Measurements from ENCODE around the gene EXOSC10.

Gene EXOSC10

DNA sequence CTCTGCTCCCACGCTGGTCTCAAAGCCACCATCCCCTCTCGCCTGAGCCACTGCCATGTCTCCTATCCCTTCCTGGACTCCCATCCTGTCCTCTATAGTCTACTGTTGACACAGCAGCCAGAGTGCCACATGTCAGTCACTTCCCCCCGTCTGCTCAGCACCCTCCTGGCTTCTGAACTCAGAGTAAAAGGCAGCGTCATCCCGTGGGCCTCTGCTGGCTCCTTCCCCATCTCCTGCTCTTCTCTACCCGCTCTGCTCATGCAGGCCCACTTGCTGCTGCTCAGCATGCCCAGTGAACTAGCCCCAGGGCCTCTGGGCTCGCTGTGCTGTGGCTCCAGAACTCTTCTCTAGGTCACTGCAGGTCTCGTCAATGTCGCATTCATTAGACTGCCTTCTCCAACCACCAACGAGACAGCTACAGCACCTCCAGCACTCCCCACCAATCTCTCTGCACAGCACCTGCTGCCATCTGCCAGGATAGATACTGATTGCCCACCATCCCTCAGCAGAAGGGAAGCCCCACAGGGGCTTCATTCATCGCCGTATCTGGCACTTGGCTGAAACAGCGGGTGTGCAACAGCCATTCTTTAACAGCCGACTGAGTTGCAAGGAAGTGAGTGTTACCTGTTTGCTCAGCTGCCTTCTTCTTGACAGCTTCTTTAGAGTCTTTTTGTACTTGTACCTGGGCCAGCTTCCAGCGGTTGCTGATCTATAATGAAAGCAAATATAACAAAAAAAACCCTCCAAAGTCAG, 28.0 kb downstream of the EXOSC10 start:
- H3K14ac ChIP-seq (ENCODE audit: low read length), result no peak overlapping the region
- no peak overlapping the region for H3K23ac ChIP-seq (ENCODE audit: low read depth, low read length, poor library complexity)
- H3K4ac ChIP-seq (ENCODE audit: low read length), result no peak overlapping the region
- no peak overlapping the region for H2AFZ ChIP-seq (ENCODE audit: low read length)
- no peak overlapping the region for H4K91ac ChIP-seq (ENCODE audit: low read depth, low read length, poor library complexity)
- no peak overlapping the region for H3K27ac ChIP-seq (replicated peaks; ENCODE audit: low read length)
- no peak overlapping the region for H4K8ac ChIP-seq (ENCODE audit: low read depth, low read length)
- peaks cover 63 to 93% of the 10 kb centered on the region in 2 donors for H3K36me3 ChIP-seq (replicated peaks in 1 of 2; ENCODE audit: control insufficient read depth in 2 of 2, insufficient read depth in 2 of 2, low read length in 2 of 2)
- no peak overlapping the region for H3K9ac ChIP-seq (ENCODE audit: low read depth, low read length, poor library complexity)
- H3K4me1 ChIP-seq (ENCODE audit: control insufficient read depth in 2 of 2, insufficient read depth in 1 of 2, low read depth in 1 of 2, low read length in 2 of 2), result no peaks in the 10 kb centered on the region
- no peaks in the 10 kb centered on the region for H3K27me3 ChIP-seq (ENCODE audit: control insufficient read depth in 3 of 3, insufficient read depth in 3 of 3, low read depth in 1 of 3, low read length in 3 of 3)
- H3K4me3 ChIP-seq (ENCODE audit: low read length in 2 of 2), result no peak overlapping the region
- H3K79me1 ChIP-seq (ENCODE audit: low read depth, low read length), result peaks cover 2% of the 10 kb centered on the region
- no peak overlapping the region for H2AK5ac ChIP-seq (ENCODE audit: low read depth, low read length)
- no peak overlapping the region for H2BK12ac ChIP-seq (ENCODE audit: low read length)
- H2BK5ac ChIP-seq (ENCODE audit: low read length), result no peak overlapping the region
- no peak overlapping the region for H2BK15ac ChIP-seq (ENCODE audit: low read length)
- no peak overlapping the region for H2BK120ac ChIP-seq (ENCODE audit: low read depth, low read length)
- H3K9me3 ChIP-seq (replicated peaks in 1 of 2; ENCODE audit: control insufficient read depth in 2 of 2, insufficient read depth in 1 of 2, low read depth in 1 of 2, low read length in 2 of 2), result no peaks in the 10 kb centered on the region
- no peak overlapping the region for H3K18ac ChIP-seq (ENCODE audit: low read length)
- no peak for DNase-seq (ENCODE audit: low spot score)
- no peak overlapping the region for H3K4me2 ChIP-seq (ENCODE audit: insufficient read depth, low read length, poor library complexity, severe bottlenecking)
- no CpG with 5 or more reads among the region's 15 CpGs for WGBS, 2 donors (ENCODE audit: extremely low coverage in 2 of 2, insufficient read length in 2 of 2, insufficient replicate concordance in 1 of 2)

- Histone ChIP-seq H3K4me2 (ENCODE audit: insufficient read depth, low read length, poor library complexity, severe bottlenecking) (no peak overlapping the region), H3K4me3 (ENCODE audit: low read length in 2 of 2) (peak overlapping the region in 1 of 2 donors; percentile 6), H2BK5ac (ENCODE audit: low read length) (no peak overlapping the region), H3K36me3 (replicated peaks in 1 of 2; ENCODE audit: control insufficient read depth in 2 of 2, insufficient read depth in 2 of 2, low read length in 2 of 2) (peaks cover 61 to 93% of the 10 kb centered on the region in 2 donors), H2BK120ac (ENCODE audit: low read depth, low read length) (no peak overlapping the region), H3K14ac (ENCODE audit: low read length) (no peak overlapping the region), H3K18ac (ENCODE audit: low read length) (no peak overlapping the region), H2BK12ac (ENCODE audit: low read length) (no peak overlapping the region), H3K9ac (ENCODE audit: low read depth, low read length, poor library complexity) (peak overlapping the region; percentile 47), H4K91ac (ENCODE audit: low read depth, low read length, poor library complexity) (no peak overlapping the region), H2AFZ (ENCODE audit: low read length) (no peak overlapping the region), H3K27ac (replicated peaks; ENCODE audit: low read length) (no peak overlapping the region), H4K8ac (ENCODE audit: low read depth, low read length) (no peak overlapping the region), H3K23ac (ENCODE audit: low read depth, low read length, poor library complexity) (peak overlapping the region; percentile 75), H2AK5ac (ENCODE audit: low read depth, low read length) (no peak overlapping the region), H3K79me1 (ENCODE audit: low read depth, low read length) (no peaks in the 10 kb centered on the region), H3K4me1 (ENCODE audit: control insufficient read depth in 2 of 2, insufficient read depth in 1 of 2, low read depth in 1 of 2, low read length in 2 of 2) (no peaks in the 10 kb centered on the region), H2BK15ac (ENCODE audit: low read length) (no peak overlapping the region), H3K27me3 (ENCODE audit: control insufficient read depth in 3 of 3, insufficient read depth in 3 of 3, low read depth in 1 of 3, low read length in 3 of 3) (no peaks in the 10 kb centered on the region), H3K9me3 (replicated peaks in 1 of 2; ENCODE audit: control insufficient read depth in 2 of 2, insufficient read depth in 1 of 2, low read depth in 1 of 2, low read length in 2 of 2) (no peaks in the 10 kb centered on the region), H3K4ac (ENCODE audit: low read length) (no peak overlapping the region)
- no CpG with 5 or more reads among the region's 11 CpGs for WGBS, 2 donors (ENCODE audit: extremely low coverage in 2 of 2, insufficient read length in 2 of 2, insufficient replicate concordance in 1 of 2)
- no peak for DNase-seq (ENCODE audit: low spot score)
These were observed 28.8 kb downstream of the EXOSC10 start for GRCh38 chr1:11070876-11071275.

DNA sequence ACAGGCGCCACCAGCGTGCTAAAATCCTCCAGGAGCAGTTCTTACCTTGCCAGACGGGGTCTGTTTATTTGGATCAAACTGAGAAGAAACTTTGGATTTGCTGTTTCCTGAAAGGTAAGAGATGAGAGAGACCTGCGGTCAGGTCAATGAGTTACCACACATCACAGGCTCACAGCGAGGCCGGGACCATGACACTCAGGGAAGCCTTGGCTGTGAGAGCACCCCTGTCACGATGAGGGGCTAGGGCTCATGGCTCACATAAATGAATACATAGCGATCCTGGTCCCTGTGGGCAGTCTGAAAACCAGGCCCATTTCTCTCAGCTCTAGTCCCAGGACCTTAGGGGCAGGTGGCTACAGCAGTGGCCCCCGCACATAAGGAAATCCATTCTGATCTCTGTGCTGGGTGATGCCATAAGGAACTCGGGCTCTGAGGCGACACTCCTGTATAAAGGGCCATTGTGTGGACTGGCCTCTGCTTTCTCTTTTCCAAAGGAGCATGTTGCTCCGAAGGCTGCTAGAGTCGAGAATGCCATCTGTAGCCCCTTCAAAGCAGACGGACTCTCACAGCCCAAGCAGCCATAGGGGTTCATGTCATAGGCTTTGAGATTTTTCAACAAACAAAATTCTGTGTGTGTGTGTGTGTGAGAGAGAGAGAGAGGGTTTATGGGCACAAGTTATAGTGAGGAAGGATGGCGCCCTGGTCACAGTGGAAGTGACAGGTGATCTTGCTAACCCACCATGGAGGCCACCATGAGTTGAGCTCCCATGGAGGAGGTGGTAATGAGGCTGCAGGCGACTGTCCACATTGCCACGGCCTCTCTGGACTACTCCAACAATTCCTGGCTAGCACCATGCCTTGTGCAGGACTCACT, 30.8 kb downstream of the EXOSC10 start:
- Histone ChIP-seq H3K4ac (ENCODE audit: low read length) (no peak overlapping the region), H3K36me3 (replicated peaks in 1 of 2; ENCODE audit: control insufficient read depth in 2 of 2, insufficient read depth in 2 of 2, low read length in 2 of 2) (peaks cover 56 to 91% of the 10 kb centered on the region in 2 donors), H3K4me1 (ENCODE audit: control insufficient read depth in 2 of 2, insufficient read depth in 1 of 2, low read depth in 1 of 2, low read length in 2 of 2) (no peaks in the 10 kb centered on the region), H2AK5ac (ENCODE audit: low read depth, low read length) (no peak overlapping the region), H2BK5ac (ENCODE audit: low read length) (no peak overlapping the region), H3K9me3 (replicated peaks in 1 of 2; ENCODE audit: control insufficient read depth in 2 of 2, insufficient read depth in 1 of 2, low read depth in 1 of 2, low read length in 2 of 2) (peaks cover 0 to 5% of the 10 kb centered on the region in 2 donors), H2BK15ac (ENCODE audit: low read length) (no peak overlapping the region), H3K23ac (ENCODE audit: low read depth, low read length, poor library complexity) (no peak overlapping the region), H3K4me2 (ENCODE audit: insufficient read depth, low read length, poor library complexity, severe bottlenecking) (no peak overlapping the region), H3K27me3 (ENCODE audit: control insufficient read depth in 3 of 3, insufficient read depth in 3 of 3, low read depth in 1 of 3, low read length in 3 of 3) (no peaks in the 10 kb centered on the region), H3K4me3 (ENCODE audit: low read length in 2 of 2) (no peak overlapping the region), H3K79me1 (ENCODE audit: low read depth, low read length) (no peaks in the 10 kb centered on the region), H3K9ac (ENCODE audit: low read depth, low read length, poor library complexity) (no peak overlapping the region), H2BK12ac (ENCODE audit: low read length) (no peak overlapping the region), H3K14ac (ENCODE audit: low read length) (no peak overlapping the region), H2BK120ac (ENCODE audit: low read depth, low read length) (no peak overlapping the region), H3K18ac (ENCODE audit: low read length) (no peak overlapping the region), H4K8ac (ENCODE audit: low read depth, low read length) (no peak overlapping the region), H2AFZ (ENCODE audit: low read length) (no peak overlapping the region), H3K27ac (replicated peaks; ENCODE audit: low read length) (no peak overlapping the region), H4K91ac (ENCODE audit: low read depth, low read length, poor library complexity) (no peak overlapping the region)
- WGBS, 2 donors (ENCODE audit: extremely low coverage in 2 of 2, insufficient read length in 2 of 2, insufficient replicate concordance in 1 of 2), result no CpG with 5 or more reads among the region's 17 CpGs
- DNase-seq (ENCODE audit: low spot score), result no peak
